ENCODE data around the gene PCID2.

Gene PCID2

DNA sequence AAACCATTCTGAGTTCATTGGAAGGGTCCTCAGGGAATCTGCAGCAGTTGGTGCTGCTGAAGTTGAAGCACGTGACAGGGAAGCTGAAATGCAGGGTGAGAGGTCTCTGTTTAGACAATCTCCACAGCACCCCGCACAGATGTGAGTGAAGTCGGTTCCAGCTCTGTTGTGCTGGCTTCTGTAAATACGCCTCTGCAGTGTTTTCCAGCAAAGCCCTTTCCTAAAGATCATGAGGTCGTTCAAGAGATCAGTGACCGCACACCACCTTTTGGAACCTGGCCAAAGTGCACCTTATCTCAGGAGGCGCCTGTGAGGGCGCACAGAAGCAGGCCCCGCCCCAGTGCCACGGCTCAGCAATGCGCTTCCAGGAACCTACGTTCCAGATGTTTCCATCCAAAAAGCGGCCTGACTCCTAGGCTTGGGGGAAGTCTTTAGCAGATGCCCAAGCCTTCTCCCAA lies 11.7 kb upstream of the PCID2 start:
- peaks cover 54% of the 10 kb centered on the region for H3K79me2 ChIP-seq (ENCODE audit: insufficient read depth, low read length)
- H3K9ac ChIP-seq (ENCODE audit: low read length): no peak overlapping the region
- no peaks in the 10 kb centered on the region for H3K9me3 ChIP-seq (ENCODE audit: low read length)
- no peak for TF ChIP-seq EZH2 (IDR thresholded peaks at IDR 0.05; ENCODE audit: borderline replicate concordance, low read length)
- TF ChIP-seq, protein P1, sequence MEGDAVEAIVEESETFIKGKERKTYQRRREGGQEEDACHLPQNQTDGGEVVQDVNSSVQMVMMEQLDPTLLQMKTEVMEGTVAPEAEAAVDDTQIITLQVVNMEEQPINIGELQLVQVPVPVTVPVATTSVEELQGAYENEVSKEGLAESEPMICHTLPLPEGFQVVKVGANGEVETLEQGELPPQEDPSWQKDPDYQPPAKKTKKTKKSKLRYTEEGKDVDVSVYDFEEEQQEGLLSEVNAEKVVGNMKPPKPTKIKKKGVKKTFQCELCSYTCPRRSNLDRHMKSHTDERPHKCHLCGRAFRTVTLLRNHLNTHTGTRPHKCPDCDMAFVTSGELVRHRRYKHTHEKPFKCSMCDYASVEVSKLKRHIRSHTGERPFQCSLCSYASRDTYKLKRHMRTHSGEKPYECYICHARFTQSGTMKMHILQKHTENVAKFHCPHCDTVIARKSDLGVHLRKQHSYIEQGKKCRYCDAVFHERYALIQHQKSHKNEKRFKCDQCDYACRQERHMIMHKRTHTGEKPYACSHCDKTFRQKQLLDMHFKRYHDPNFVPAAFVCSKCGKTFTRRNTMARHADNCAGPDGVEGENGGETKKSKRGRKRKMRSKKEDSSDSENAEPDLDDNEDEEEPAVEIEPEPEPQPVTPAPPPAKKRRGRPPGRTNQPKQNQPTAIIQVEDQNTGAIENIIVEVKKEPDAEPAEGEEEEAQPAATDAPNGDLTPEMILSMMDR (IDR thresholded peaks at IDR 0.05; ENCODE audit: low read length): no peak
- H3K4me3 ChIP-seq (ENCODE audit: low read depth, low read length, poor library complexity, severe bottlenecking): no peak overlapping the region
- no peaks in the 10 kb centered on the region for H3K9me2 ChIP-seq (ENCODE audit: low read depth, low read length)
- H3K4me2 ChIP-seq (ENCODE audit: low read length): no peak overlapping the region
- H4K20me1 ChIP-seq (ENCODE audit: insufficient read depth, low read length): no peaks in the 10 kb centered on the region
- H3K4me1 ChIP-seq (ENCODE audit: insufficient read depth, low read length, severe bottlenecking): peaks cover 14% of the 10 kb centered on the region
- H3K27ac ChIP-seq (ENCODE audit: low read depth, low read length, poor library complexity, severe bottlenecking): no peak overlapping the region
- peaks cover 65% of the 10 kb centered on the region for H3K36me3 ChIP-seq (ENCODE audit: insufficient read depth, low read length)
- H3K27me3 ChIP-seq (ENCODE audit: insufficient read depth, low read length): no peaks in the 10 kb centered on the region
- H3F3A ChIP-seq (ENCODE audit: insufficient read depth, low read length): no peaks in the 10 kb centered on the region
- H2AFZ ChIP-seq (ENCODE audit: low read length): no peak overlapping the region

DNA sequence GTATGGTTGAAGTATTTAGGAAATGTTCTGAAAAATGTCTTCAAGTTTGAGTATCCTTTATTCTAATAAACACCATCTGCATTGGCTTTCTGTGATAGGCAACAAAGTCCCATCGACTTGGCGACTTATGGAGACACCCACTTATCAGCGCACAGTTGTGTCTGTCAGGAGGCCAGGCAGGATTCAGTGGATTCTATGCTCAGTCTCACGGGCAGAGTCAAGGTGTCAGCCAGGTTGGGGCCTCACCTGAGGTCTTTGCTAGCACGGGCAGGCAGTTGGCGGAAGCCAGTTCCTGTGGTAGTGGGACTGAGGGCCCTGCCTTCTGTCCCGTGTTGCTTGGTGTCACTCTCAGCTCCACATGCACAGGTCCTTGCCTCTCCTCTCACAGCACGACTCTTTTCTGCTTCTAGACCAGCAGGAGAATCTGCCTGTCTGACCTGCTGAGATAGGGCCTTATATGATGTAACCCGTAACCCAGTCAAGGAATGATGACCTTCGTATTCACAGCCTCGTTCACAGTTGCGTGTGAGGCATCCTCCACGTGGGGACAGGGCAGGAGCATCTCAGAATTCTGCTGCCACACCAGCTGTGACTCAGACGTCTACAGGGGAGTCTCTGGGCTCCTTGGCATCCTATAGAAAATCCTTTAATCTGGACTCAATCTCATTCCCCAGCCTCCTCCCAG lies 10.9 kb upstream of the PCID2 start:
- Histone ChIP-seq H4K20me1 (ENCODE audit: insufficient read depth, low read length) (no peaks in the 10 kb centered on the region), H3K4me3 (ENCODE audit: low read depth, low read length, poor library complexity, severe bottlenecking) (no peak overlapping the region), H3F3A (ENCODE audit: insufficient read depth, low read length) (no peaks in the 10 kb centered on the region), H3K9ac (ENCODE audit: low read length) (no peak overlapping the region), H3K4me2 (ENCODE audit: low read length) (no peak overlapping the region), H3K9me2 (ENCODE audit: low read depth, low read length) (no peaks in the 10 kb centered on the region), H2AFZ (ENCODE audit: low read length) (no peak overlapping the region), H3K27ac (ENCODE audit: low read depth, low read length, poor library complexity, severe bottlenecking) (no peak overlapping the region), H3K9me3 (ENCODE audit: low read length) (no peaks in the 10 kb centered on the region), H3K36me3 (ENCODE audit: insufficient read depth, low read length) (peaks cover 63% of the 10 kb centered on the region), H3K27me3 (ENCODE audit: insufficient read depth, low read length) (no peaks in the 10 kb centered on the region), H3K79me2 (ENCODE audit: insufficient read depth, low read length) (peaks cover 62% of the 10 kb centered on the region), H3K4me1 (ENCODE audit: insufficient read depth, low read length, severe bottlenecking) (peaks cover 16% of the 10 kb centered on the region)
- TF ChIP-seq, protein P1 (IDR thresholded peaks at IDR 0.05; ENCODE audit: low read length): no peak
- no peak for TF ChIP-seq EZH2 (IDR thresholded peaks at IDR 0.05; ENCODE audit: borderline replicate concordance, low read length)

- Histone ChIP-seq H3K79me2 (ENCODE audit: insufficient read depth, low read length) (peaks cover 70% of the 10 kb centered on the region), H2AFZ (ENCODE audit: low read length) (no peak overlapping the region), H3K27me3 (ENCODE audit: insufficient read depth, low read length) (no peaks in the 10 kb centered on the region), H3K36me3 (ENCODE audit: insufficient read depth, low read length) (peaks cover 64% of the 10 kb centered on the region), H3K9ac (ENCODE audit: low read length) (no peak overlapping the region), H3K9me2 (ENCODE audit: low read depth, low read length) (no peaks in the 10 kb centered on the region), H3K4me1 (ENCODE audit: insufficient read depth, low read length, severe bottlenecking) (peaks cover 18% of the 10 kb centered on the region), H4K20me1 (ENCODE audit: insufficient read depth, low read length) (no peaks in the 10 kb centered on the region), H3K9me3 (ENCODE audit: low read length) (no peaks in the 10 kb centered on the region), H3K4me2 (ENCODE audit: low read length) (no peak overlapping the region), H3K27ac (ENCODE audit: low read depth, low read length, poor library complexity, severe bottlenecking) (no peak overlapping the region), H3F3A (ENCODE audit: insufficient read depth, low read length) (no peaks in the 10 kb centered on the region), H3K4me3 (ENCODE audit: low read depth, low read length, poor library complexity, severe bottlenecking) (no peak overlapping the region)
- TF ChIP-seq EZH2 (IDR thresholded peaks at IDR 0.05; ENCODE audit: borderline replicate concordance, low read length): no peak
- TF ChIP-seq, protein P1 (IDR thresholded peaks at IDR 0.05; ENCODE audit: low read length): no peak
Observed at GRCh38 chr13:113218586-113218985, 10.1 kb upstream of the PCID2 start.

All from OCI-LY1 (cell line).